H9 (cell line): ENCODE results near the gene VKORC1. TPM values are rescaled to one million over a fixed set of nuclear protein-coding genes. Genes with fewer than 3 reads are reported as not detected.

Experiments used
- DNase-seq: peaks from one replicate; pipeline ENCODE4 v3.0.0-alpha.2; 2017
- H2AFZ ChIP-seq: one replicate; pipeline ENCODE4 v1.6.1; 2013; ENCODE audit warnings: mild to moderate bottlenecking, low read length, control low read depth, moderate library complexity
- H2AK5ac ChIP-seq: 2 replicates; pipeline ENCODE4 v1.6.1; 2013; ENCODE audit warnings: low read length, control low read depth, mixed read lengths; ENCODE audit not compliant: insufficient read length
- H2BK120ac ChIP-seq: one replicate; pipeline ENCODE4 v1.6.1; 2013; ENCODE audit warnings: low read depth, mild to moderate bottlenecking, low read length, control low read depth, inconsistent platforms; ENCODE audit not compliant: poor library complexity, severe bottlenecking
- H2BK12ac ChIP-seq: 2 replicates; pipeline ENCODE4 v1.6.1; 2013; ENCODE audit warnings: low read length, control low read depth, mixed read lengths, low read depth; ENCODE audit not compliant: insufficient read length
- H2BK15ac ChIP-seq: 2 replicates; pipeline ENCODE4 v1.6.1; 2013; ENCODE audit warnings: low read depth, low read length, control low read depth
- H2BK20ac ChIP-seq: one replicate; pipeline ENCODE4 v1.6.1; 2013; ENCODE audit warnings: low read depth, mild to moderate bottlenecking, low read length, control low read depth, inconsistent platforms; ENCODE audit not compliant: poor library complexity, severe bottlenecking
- H2BK5ac ChIP-seq: 2 replicates; pipeline ENCODE4 v1.6.1; 2013; ENCODE audit warnings: low read length, control low read depth, mixed read lengths; ENCODE audit not compliant: insufficient read length
- H3K14ac ChIP-seq: 2 replicates; pipeline ENCODE4 v1.6.1; 2013; ENCODE audit warnings: low read length, control low read depth; ENCODE audit not compliant: insufficient read depth
- H3K18ac ChIP-seq: 2 replicates; pipeline ENCODE4 v1.6.1; 2013; ENCODE audit warnings: low read depth, mild to moderate bottlenecking, mixed read lengths, low read length, control low read depth; ENCODE audit not compliant: insufficient read length
- H3K23ac ChIP-seq: 2 replicates; pipeline ENCODE4 v1.6.1; 2013; ENCODE audit warnings: low read length, control low read depth, mixed read lengths, low read depth; ENCODE audit not compliant: insufficient read length
- H3K23me2 ChIP-seq: 2 replicates; pipeline ENCODE4 v1.6.1; 2013; ENCODE audit warnings: low read depth, mild to moderate bottlenecking, mixed read lengths, low read length, control low read depth; ENCODE audit not compliant: insufficient read length, poor library complexity, severe bottlenecking
- H3K27ac ChIP-seq: 2 replicates; pipeline ENCODE4 v1.5.1; 2013; ENCODE audit warnings: low read length, control low read depth, mixed read lengths, low read depth; ENCODE audit not compliant: insufficient read length
- H3K27me3 ChIP-seq: 2 replicates; pipeline ENCODE4 v1.6.1; 2013; ENCODE audit warnings: low read length, control low read depth, inconsistent platforms; ENCODE audit not compliant: insufficient read depth
- H3K4ac ChIP-seq: 2 replicates; pipeline ENCODE4 v1.6.1; 2013; ENCODE audit warnings: low read depth, mild to moderate bottlenecking, control low read depth, inconsistent platforms, low read length, moderate library complexity
- H3K4me1 ChIP-seq: 2 replicates; pipeline ENCODE4 v1.6.1; 2013; ENCODE audit warnings: low read length, control low read depth, inconsistent platforms; ENCODE audit not compliant: insufficient read depth
- H3K4me2 ChIP-seq: 2 replicates; pipeline ENCODE4 v1.6.1; 2013; ENCODE audit warnings: low read length, control low read depth, mixed read lengths; ENCODE audit not compliant: insufficient read length, insufficient read depth
- H3K56ac ChIP-seq: 2 replicates; pipeline ENCODE4 v1.6.1; 2013; ENCODE audit warnings: low read depth, mild to moderate bottlenecking, mixed read lengths, low read length, control low read depth; ENCODE audit not compliant: insufficient read length
- H3K79me1 ChIP-seq: 2 replicates; pipeline ENCODE4 v1.6.1; 2013; ENCODE audit warnings: low read depth, mild to moderate bottlenecking, moderate library complexity, low read length, control low read depth, inconsistent platforms; ENCODE audit not compliant: insufficient read depth, poor library complexity, severe bottlenecking
- H3K79me2 ChIP-seq: 2 replicates; pipeline ENCODE4 v1.6.1; 2013; ENCODE audit warnings: low read length, control low read depth, inconsistent platforms; ENCODE audit not compliant: insufficient read depth
- H3K9ac ChIP-seq: 2 replicates; pipeline ENCODE4 v1.6.1; 2013; ENCODE audit warnings: low read length, control low read depth, mixed read lengths; ENCODE audit not compliant: insufficient read length; ENCODE audit errors: extremely low read depth
- H3K9me3 ChIP-seq: one replicate; pipeline ENCODE4 v1.6.1; 2013; ENCODE audit warnings: low read depth, low read length, inconsistent platforms; ENCODE audit not compliant: control insufficient read depth
- H3T11ph ChIP-seq: one replicate; pipeline ENCODE4 v1.6.1; 2013; ENCODE audit warnings: mild to moderate bottlenecking, low read length, control low read depth, inconsistent platforms
- H4K20me1 ChIP-seq: one replicate; pipeline ENCODE4 v1.6.1; 2013; ENCODE audit not compliant: control insufficient read depth, insufficient read length, insufficient read depth
- H4K5ac ChIP-seq: 2 replicates; pipeline ENCODE4 v1.6.1; 2013; ENCODE audit warnings: low read depth, mild to moderate bottlenecking, mixed read lengths, low read length, control low read depth; ENCODE audit not compliant: insufficient read length
- H4K8ac ChIP-seq: replicated peaks from 2 replicates; pipeline ENCODE4 v1.6.1; 2013; ENCODE audit warnings: low read length, control low read depth, mixed read lengths, low read depth; ENCODE audit not compliant: insufficient read length
- H4K91ac ChIP-seq: 2 replicates; pipeline ENCODE4 v1.6.1; 2013; ENCODE audit warnings: low read depth, mild to moderate bottlenecking, moderate library complexity, mixed read lengths, low read length, control low read depth; ENCODE audit not compliant: insufficient read length
- H3K27ac Mint-ChIP-seq, 3 experiments: 2 replicates in 2 of 3; 3 replicates in 1 of 3; pipeline ENCODE4 v1.8.0; 2020 to 2021; ENCODE audit warnings: mixed read lengths in 3 of 3, mild to moderate bottlenecking in 1 of 3, moderate library complexity in 1 of 3
- H3K27me3 Mint-ChIP-seq: 2 replicates; pipeline ENCODE4 v1.8.0; 2021; ENCODE audit warnings: low read depth, mild to moderate bottlenecking, moderate library complexity, mixed read lengths
- H3K36me3 Mint-ChIP-seq, 3 experiments: 2 replicates in 2 of 3; 3 replicates in 1 of 3; pipeline ENCODE4 v1.8.0; 2020 to 2021; ENCODE audit warnings: low read depth in 3 of 3, mixed read lengths in 3 of 3; ENCODE audit not compliant: insufficient read depth in 1 of 3
- H3K4me1 Mint-ChIP-seq, 2 experiments: 2 replicates each; pipeline ENCODE4 v1.8.0; 2020; ENCODE audit warnings: mixed read lengths in 2 of 2
- H3K4me3 Mint-ChIP-seq, 2 experiments: 2 replicates in 1 of 2; 3 replicates in 1 of 2; pipeline ENCODE4 v1.8.0; 2020 to 2021; ENCODE audit warnings: mild to moderate bottlenecking in 2 of 2, mixed read lengths in 2 of 2, moderate library complexity in 1 of 2
- H3K9me3 Mint-ChIP-seq, 2 experiments: 2 replicates in 1 of 2; 3 replicates in 1 of 2; pipeline ENCODE4 v1.8.0; 2020; ENCODE audit warnings: mild to moderate bottlenecking in 2 of 2, mixed read lengths in 2 of 2, moderate library complexity in 1 of 2
- CTCF ChIP-seq: fragments of 200-600 bp; sonication (generic); conservative IDR thresholded peaks from 3 replicates; pipeline ENCODE4 v1.8.0; 2021; ENCODE audit warnings: antibody characterized with exemption, mild to moderate bottlenecking
- WGBS: extraction: QIAGEN DNeasy Blood & Tissue Kit; methylation state at CpG from one replicate; pipeline ENCODE4 v1.1.7; 2013; ENCODE audit warnings: missing lambda C conversion rate, low lambda C conversion rate, mixed read lengths; ENCODE audit not compliant: insufficient read length; ENCODE audit errors: extremely low coverage; 5-methylcytosine and 5-hydroxymethylcytosine counted together
- total RNA-seq: library from RNA; stranded (reverse); gene quantifications from 2 replicates; pipeline ENCODE4 v1.2.1, GENCODE V29; 2021

Gene VKORC1
- total RNA-seq, 1 experiment from 2014 or later: 93.9 TPM

- no peak overlapping the region for H4K8ac ChIP-seq
- Mint-ChIP-seq H3K4me3 (no peak overlapping the region), H3K9me3 (no peaks in the 10 kb centered on the region), H3K27me3 (no peaks in the 10 kb centered on the region), H3K36me3 (peaks cover 20 to 43% (median 40%) of the 10 kb centered on the region in 3 experiments; a peak in 6 of 7 replicates), H3K27ac (peak overlapping the region in 1 of 3 experiments; percentile 73; a peak in 2 of 7 replicates), H3K4me1 (peaks cover 16 to 17% of the 10 kb centered on the region in 2 experiments)
- H3K56ac ChIP-seq: no peak overlapping the region
- H2AK5ac ChIP-seq: no peak overlapping the region
- H3T11ph ChIP-seq: no peak overlapping the region
- H3K4ac ChIP-seq: no peak overlapping the region
- no peak overlapping the region for H3K14ac ChIP-seq
- no peaks in the 10 kb centered on the region for H3K23me2 ChIP-seq
- H4K5ac ChIP-seq: no peak overlapping the region
- H3K4me1 ChIP-seq: peaks cover 4% of the 10 kb centered on the region; the same call in 1 of the 2 replicates
- no peak overlapping the region for H4K91ac ChIP-seq
- H3K4me2 ChIP-seq: no peak overlapping the region
- H2BK5ac ChIP-seq: no peak overlapping the region
- no peaks in the 10 kb centered on the region for H4K20me1 ChIP-seq
- no peaks in the 10 kb centered on the region for H3K79me2 ChIP-seq
- no CpG with 5 or more reads among the region's 13 CpGs for WGBS
- DNase-seq: no peak
- H2BK15ac ChIP-seq: no peak overlapping the region
- no peaks in the 10 kb centered on the region for H3K9me3 ChIP-seq
- no peak overlapping the region for H2BK12ac ChIP-seq
- H3K79me1 ChIP-seq: no peaks in the 10 kb centered on the region
- no peak overlapping the region for H3K23ac ChIP-seq
- no peak overlapping the region for H3K9ac ChIP-seq
- no peaks in the 10 kb centered on the region for H3K27me3 ChIP-seq
- no peak overlapping the region for H2BK120ac ChIP-seq
- no peak overlapping the region for H3K27ac ChIP-seq
- H2AFZ ChIP-seq: no peak overlapping the region
- no peak overlapping the region for H3K18ac ChIP-seq
- H2BK20ac ChIP-seq: no peak overlapping the region
- TF ChIP-seq CTCF: no peak
Observed at GRCh38 chr16:31127182-31127581, 32.6 kb upstream of the VKORC1 start.
